ENCODE data around the gene CPNE8.

The CPNE8 gene

DNA sequence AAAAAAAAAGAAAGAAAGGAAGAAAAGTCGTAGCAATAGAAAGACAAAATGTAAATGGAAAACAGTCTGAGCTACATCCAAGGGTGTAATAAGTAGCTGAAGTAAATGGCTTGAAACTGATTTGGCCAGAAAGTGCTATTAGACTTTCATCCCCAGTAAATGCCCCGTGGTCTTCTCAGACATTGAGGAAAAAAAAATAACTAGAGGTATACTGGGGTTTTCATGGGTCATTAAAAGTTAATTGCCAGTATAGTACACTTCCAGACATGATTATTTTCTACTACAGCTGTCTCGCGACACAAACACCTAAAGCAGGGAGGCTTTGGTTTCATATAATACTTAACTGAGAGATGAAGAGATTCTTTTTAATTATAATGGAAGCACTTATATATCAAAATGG is 271.9 kb downstream of the CPNE8 start:
- no peak for DNase-seq (ENCODE audit: low read depth)

DNA sequence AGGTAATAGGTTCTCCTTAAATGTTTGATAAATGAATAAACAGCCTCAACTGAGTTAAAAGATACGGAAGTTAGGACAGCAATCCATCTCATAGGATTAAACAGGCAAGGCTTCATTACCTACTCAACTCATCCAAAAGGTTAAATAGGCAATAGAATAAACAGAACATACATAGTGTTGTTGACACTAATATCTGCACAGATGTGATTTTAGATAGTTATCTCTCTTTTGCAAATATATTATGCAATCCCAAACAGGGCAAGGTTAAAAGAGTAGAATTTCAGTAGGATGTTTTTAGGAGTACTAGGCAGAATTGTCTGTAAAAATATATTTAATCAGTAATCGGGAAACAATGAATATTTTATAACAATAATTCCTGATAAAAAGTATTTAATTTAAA is 276.3 kb downstream of the CPNE8 start:
- no peak for DNase-seq (ENCODE audit: low read depth)

DNA sequence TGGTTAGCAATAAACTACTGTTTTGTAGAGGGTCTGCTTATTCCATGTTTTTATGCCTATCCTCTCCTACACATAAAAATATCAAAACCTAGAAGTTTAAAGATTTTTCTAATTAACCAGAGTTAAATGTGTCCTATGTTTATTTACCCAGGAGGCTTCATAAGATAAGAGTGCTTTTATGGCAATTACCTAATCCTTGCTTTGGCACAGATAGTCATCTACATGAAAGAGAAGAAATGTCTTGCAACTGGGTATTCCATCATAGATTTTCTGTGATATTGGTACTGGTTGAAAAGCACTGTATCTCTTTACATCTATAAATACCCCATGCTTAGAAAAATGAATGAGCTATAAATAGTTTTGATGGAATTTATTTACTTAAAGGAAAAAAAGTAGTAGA is 277.1 kb downstream of the CPNE8 start:
- no peak for DNase-seq (ENCODE audit: low read depth)

DNA sequence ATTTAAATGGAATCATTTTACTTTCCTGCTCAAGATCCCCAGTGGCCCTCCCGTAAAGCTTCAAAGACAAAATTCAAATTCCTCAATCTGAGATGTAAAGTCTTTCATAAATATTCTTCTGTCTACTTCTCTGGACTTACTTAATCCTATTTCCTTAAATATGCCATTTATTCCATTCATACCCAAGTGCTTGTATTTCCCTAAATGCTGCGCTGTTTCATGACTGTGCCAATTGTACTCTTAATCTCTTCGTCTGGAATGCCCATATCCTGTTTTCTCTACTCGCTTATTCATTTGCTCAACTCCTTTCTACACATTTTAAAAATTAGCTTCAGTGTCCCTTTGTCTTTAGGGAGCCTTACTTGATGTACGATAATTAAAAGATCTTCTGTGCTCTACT is 280.1 kb downstream of the CPNE8 start:
- no peak for DNase-seq (ENCODE audit: low read depth)

DNA sequence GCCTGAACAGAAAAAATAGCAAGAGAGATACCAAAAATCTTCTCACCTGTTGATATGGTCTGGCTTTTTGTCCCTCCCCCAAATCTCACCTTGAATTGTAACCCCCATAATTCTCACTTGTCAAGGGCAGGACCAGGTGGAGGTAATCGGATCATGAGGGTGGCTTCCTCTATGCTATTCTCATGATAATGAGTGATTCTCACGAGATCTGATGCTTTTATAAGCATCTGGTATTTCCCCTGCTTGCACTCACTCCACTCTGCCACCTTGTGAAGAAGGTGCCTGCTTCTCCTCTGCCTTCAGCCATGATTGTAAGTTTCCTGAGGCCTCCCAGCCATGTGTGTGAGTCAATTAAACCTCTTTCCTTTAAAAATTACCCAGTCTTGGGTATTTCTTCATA is 291.2 kb downstream of the CPNE8 start:
- DNase-seq (ENCODE audit: low read depth): no peak

DNA sequence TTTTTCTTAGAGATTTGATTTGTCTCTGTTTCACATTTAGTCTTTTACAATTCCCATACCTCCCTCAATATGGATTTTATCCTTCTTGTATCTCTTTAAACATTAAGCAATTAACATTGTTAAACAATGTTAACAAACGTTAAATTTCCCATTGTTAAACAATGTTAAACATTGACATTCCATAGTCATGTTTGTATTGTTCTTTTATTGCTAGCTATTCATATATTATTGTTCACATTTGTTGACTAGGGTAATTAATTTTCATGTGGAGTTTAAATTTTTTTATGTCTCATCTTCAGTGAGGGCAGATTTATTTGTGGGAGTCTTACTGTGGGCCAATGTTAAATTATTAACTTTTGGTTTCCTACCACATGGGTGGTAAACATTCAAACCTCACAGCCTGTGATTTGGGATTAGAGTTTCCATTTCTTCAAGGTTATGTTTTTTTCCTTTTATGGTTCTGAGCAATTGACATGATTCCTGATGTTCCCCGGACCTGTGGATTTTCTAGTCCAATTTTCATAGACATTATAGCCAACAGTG is 294.5 kb downstream of the CPNE8 start:
- no peak for DNase-seq (ENCODE audit: low read depth)

DNA sequence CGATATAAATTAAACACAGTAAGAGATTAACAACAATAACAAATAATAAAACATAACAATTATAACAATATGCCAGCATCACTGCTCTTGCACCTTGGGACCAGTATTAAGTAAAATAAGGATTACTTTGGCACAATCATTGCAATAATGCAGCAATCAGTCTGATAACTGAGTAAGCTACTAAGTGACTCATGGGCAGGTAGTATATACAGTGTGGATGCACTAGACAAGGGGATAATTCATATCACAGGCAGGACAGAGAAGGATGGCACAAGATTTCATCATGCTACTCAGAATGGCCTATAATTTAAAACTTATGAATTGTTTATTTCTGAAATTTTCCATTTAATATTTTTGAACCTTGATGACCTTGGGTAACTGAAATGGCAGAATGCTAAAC is 298.1 kb downstream of the CPNE8 start:
- DNase-seq (ENCODE audit: low read depth): no peak

Measured in CMK (cell line).